SU-DHL-6 (cell line): Measurements from ENCODE around the gene SLC30A10.
"Not testable (repeated sequence)": the region's sequence is repeated elsewhere in the genome, so short reads cannot be mapped to it uniquely, and the experiment has no call there.

ENCODE experiments used
- H2AFZ ChIP-seq: fragments of 200-600 bp; sonication (generic); 2 replicates; pipeline ENCODE4 v1.6.1; 2014; ENCODE audit warnings: low read depth, mild to moderate bottlenecking, moderate library complexity, mixed read lengths, antibody characterized with exemption, low read length; ENCODE audit not compliant: severe bottlenecking
- H3F3A ChIP-seq: fragments of 200-600 bp; shearing (Covaris generic); 2 replicates; pipeline ENCODE4 v1.6.0; 2016; ENCODE audit warnings: antibody characterized with exemption, mild to moderate bottlenecking; ENCODE audit not compliant: insufficient read depth
- H3K27ac ChIP-seq: fragments of 200-600 bp; sonication (generic); 2 replicates; pipeline ENCODE4 v1.5.1; 2016; ENCODE audit warnings: low read depth, mild to moderate bottlenecking, low read length, moderate library complexity, mixed read lengths
- H3K27me3 ChIP-seq: fragments of 200-600 bp; sonication (generic), shearing (Covaris generic); 2 replicates; pipeline ENCODE4 v1.6.0; 2014; ENCODE audit warnings: mild to moderate bottlenecking, low read length
- H3K36me3 ChIP-seq: fragments of 200-600 bp; sonication (generic); 2 replicates; pipeline ENCODE4 v1.6.1; 2014; ENCODE audit warnings: mild to moderate bottlenecking, low read length, mixed read lengths
- H3K4me2 ChIP-seq: fragments of 300-600, 200-600 bp; shearing (Covaris generic), sonication (generic); 2 replicates; pipeline ENCODE4 v1.6.0; 2014; ENCODE audit warnings: low read length, low read depth, mild to moderate bottlenecking; ENCODE audit not compliant: poor library complexity, severe bottlenecking
- H3K4me3 ChIP-seq: fragments of 200-600 bp; sonication (generic); 2 replicates; pipeline ENCODE4 v1.5.1; 2014; ENCODE audit warnings: antibody characterized with exemption, low read length, mild to moderate bottlenecking, mixed read lengths; ENCODE audit not compliant: insufficient read depth, poor library complexity, severe bottlenecking
- H3K79me2 ChIP-seq: fragments of 200-600 bp; sonication (generic); 2 replicates; pipeline ENCODE4 v1.6.1; 2014; ENCODE audit warnings: mild to moderate bottlenecking, low read length, moderate library complexity; ENCODE audit not compliant: insufficient read depth
- H3K9ac ChIP-seq: fragments of 200-600 bp; sonication (generic); 2 replicates; pipeline ENCODE4 v1.7.0; 2014; ENCODE audit warnings: mild to moderate bottlenecking, low read length
- H3K9me2 ChIP-seq: fragments of 200-600 bp; sonication (generic); replicated peaks from 2 replicates; pipeline ENCODE4 v1.6.1; 2014; ENCODE audit warnings: low read length; ENCODE audit not compliant: insufficient read depth
- H3K9me3 ChIP-seq: fragments of 200-600 bp; sonication (generic); 2 replicates; pipeline ENCODE4 v1.6.1; 2014; ENCODE audit warnings: low read length, mixed read lengths; ENCODE audit not compliant: insufficient read depth
- H4K20me1 ChIP-seq: fragments of 200-600 bp; sonication (generic); 2 replicates; pipeline ENCODE4 v1.6.1; 2014; ENCODE audit warnings: low read depth, mild to moderate bottlenecking, antibody characterized with exemption, low read length, moderate library complexity, mixed read lengths
- EZH2phosphoT487 ChIP-seq: fragments of 200-600 bp; sonication (generic), shearing (Covaris generic); conservative IDR thresholded peaks from 2 replicates; pipeline ENCODE4 v1.6.1; 2018; ENCODE audit warnings: mild to moderate bottlenecking, antibody characterized with exemption, low read length, moderate library complexity, mixed read lengths
- TF ChIP-seq, protein P1 (sequence below): fragments of 200-600 bp; sonication (generic); IDR thresholded peaks from one replicate; pipeline ENCODE4 v1.5.1; 2017; ENCODE audit warnings: antibody characterized with exemption, mild to moderate bottlenecking, low read length, moderate library complexity; ENCODE audit not compliant: insufficient read depth, poor library complexity, severe bottlenecking

SLC30A10 gene

DNA sequence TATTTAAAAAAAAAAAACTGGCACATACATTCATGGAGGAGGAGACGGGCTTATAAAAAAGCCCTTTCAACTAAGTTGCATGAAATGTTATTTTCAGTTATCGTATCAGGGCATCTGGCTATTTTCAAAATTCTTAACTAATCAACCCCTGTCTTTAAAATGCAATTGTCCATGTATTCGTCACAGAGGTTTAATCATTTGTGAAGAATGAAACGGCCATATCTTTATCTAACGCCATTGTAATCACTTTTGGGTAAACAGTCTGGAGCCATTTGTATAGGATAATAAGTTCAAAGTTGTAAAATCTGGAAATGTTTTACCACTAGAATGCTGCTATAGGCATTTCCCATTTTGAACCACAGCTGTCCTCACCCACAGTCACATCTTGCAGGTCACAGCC, 30.4 kb downstream of the SLC30A10 start:
- Histone ChIP-seq H3K27ac (no peak overlapping the region), H3K27me3 (no peaks in the 10 kb centered on the region), H3K9me2 (no peaks in the 10 kb centered on the region), H3K4me3 (no peak overlapping the region), H3K4me2 (no peak overlapping the region), H3K9me3 (no peaks in the 10 kb centered on the region), H3F3A (no peaks in the 10 kb centered on the region), H2AFZ (no peak overlapping the region), H4K20me1 (no peaks in the 10 kb centered on the region), H3K36me3 (no peaks in the 10 kb centered on the region), H3K79me2 (no peaks in the 10 kb centered on the region), H3K9ac (no peak overlapping the region)
- TF ChIP-seq, protein P1, sequence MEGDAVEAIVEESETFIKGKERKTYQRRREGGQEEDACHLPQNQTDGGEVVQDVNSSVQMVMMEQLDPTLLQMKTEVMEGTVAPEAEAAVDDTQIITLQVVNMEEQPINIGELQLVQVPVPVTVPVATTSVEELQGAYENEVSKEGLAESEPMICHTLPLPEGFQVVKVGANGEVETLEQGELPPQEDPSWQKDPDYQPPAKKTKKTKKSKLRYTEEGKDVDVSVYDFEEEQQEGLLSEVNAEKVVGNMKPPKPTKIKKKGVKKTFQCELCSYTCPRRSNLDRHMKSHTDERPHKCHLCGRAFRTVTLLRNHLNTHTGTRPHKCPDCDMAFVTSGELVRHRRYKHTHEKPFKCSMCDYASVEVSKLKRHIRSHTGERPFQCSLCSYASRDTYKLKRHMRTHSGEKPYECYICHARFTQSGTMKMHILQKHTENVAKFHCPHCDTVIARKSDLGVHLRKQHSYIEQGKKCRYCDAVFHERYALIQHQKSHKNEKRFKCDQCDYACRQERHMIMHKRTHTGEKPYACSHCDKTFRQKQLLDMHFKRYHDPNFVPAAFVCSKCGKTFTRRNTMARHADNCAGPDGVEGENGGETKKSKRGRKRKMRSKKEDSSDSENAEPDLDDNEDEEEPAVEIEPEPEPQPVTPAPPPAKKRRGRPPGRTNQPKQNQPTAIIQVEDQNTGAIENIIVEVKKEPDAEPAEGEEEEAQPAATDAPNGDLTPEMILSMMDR = no peak
- TF ChIP-seq EZH2phosphoT487 = no peak

- H3F3A ChIP-seq, H3K27me3 ChIP-seq, H3K9me3 ChIP-seq, H2AFZ ChIP-seq, H3K36me3 ChIP-seq, H3K9me2 ChIP-seq, H3K27ac ChIP-seq, H4K20me1 ChIP-seq, H3K4me3 ChIP-seq, H3K4me2 ChIP-seq, H3K79me2 ChIP-seq, H3K9ac ChIP-seq: not testable (repeated sequence)
Measured at GRCh38 chr1:219892271-219892670, 36.1 kb downstream of the SLC30A10 start.

- H3K9ac ChIP-seq, H3K4me2 ChIP-seq, H3F3A ChIP-seq, H3K9me3 ChIP-seq, H3K79me2 ChIP-seq, H4K20me1 ChIP-seq, H3K27ac ChIP-seq, H3K36me3 ChIP-seq, H3K9me2 ChIP-seq, H3K27me3 ChIP-seq, H3K4me3 ChIP-seq, H2AFZ ChIP-seq: not testable (repeated sequence)
Measured at GRCh38 chr1:219891846-219892245, 36.5 kb downstream of the SLC30A10 start.

DNA sequence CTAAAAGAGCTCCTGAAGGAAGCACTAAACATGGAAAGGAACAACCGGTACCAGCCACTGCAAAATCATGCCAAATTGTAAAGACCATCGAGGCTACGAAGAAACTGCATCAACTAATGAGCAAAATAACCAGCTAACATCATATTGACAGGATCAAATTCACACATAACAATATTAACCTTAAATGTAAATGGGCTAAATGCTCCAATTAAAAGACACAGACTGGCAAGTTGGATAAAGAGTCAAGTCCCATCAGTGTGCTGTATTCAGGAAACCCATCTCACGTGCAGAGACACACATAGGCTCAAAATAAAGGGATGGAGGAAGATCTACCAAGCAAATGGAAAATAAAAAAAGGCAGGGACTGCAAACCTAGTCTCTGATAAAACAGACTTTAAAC, 39.7 kb downstream of the SLC30A10 start:
- H3K9me2 ChIP-seq, H3K9ac ChIP-seq, H3K27me3 ChIP-seq, H3K27ac ChIP-seq, H3K79me2 ChIP-seq, H3K4me3 ChIP-seq, H3K36me3 ChIP-seq, H4K20me1 ChIP-seq, H3K4me2 ChIP-seq, H3K9me3 ChIP-seq, H3F3A ChIP-seq, H2AFZ ChIP-seq: not testable (repeated sequence)

- no peaks in the 10 kb centered on the region for H3K9me2 ChIP-seq
- H3K27ac ChIP-seq = no peak overlapping the region
- no peak overlapping the region for H2AFZ ChIP-seq
- no peak overlapping the region for H3K4me2 ChIP-seq
- no peaks in the 10 kb centered on the region for H3K79me2 ChIP-seq
- H3F3A ChIP-seq = no peaks in the 10 kb centered on the region
- no peaks in the 10 kb centered on the region for H4K20me1 ChIP-seq
- no peak overlapping the region for H3K4me3 ChIP-seq
- no peaks in the 10 kb centered on the region for H3K36me3 ChIP-seq
- no peaks in the 10 kb centered on the region for H3K27me3 ChIP-seq
- no peaks in the 10 kb centered on the region for H3K9me3 ChIP-seq
- no peak overlapping the region for H3K9ac ChIP-seq
- TF ChIP-seq, protein P1 = no peak
- no peak for TF ChIP-seq EZH2phosphoT487
Measured at GRCh38 chr1:219885680-219886079, 42.7 kb downstream of the SLC30A10 start.
